HG02798 (cell line): ENCODE data around the gene SYNE4.
"Not testable (repeated sequence)": the region's sequence is repeated elsewhere in the genome, so short reads cannot be mapped to it uniquely, and the experiment has no call there.

Experiments used
- ATAC-seq: cut with Tn5 transposase; IDR thresholded peaks from one replicate; pipeline ENCODE4 v1.9.1; 2021; ENCODE audit warnings: mild to moderate bottlenecking; ENCODE audit not compliant: unreplicated experiment, poor library complexity

The SYNE4 gene

DNA sequence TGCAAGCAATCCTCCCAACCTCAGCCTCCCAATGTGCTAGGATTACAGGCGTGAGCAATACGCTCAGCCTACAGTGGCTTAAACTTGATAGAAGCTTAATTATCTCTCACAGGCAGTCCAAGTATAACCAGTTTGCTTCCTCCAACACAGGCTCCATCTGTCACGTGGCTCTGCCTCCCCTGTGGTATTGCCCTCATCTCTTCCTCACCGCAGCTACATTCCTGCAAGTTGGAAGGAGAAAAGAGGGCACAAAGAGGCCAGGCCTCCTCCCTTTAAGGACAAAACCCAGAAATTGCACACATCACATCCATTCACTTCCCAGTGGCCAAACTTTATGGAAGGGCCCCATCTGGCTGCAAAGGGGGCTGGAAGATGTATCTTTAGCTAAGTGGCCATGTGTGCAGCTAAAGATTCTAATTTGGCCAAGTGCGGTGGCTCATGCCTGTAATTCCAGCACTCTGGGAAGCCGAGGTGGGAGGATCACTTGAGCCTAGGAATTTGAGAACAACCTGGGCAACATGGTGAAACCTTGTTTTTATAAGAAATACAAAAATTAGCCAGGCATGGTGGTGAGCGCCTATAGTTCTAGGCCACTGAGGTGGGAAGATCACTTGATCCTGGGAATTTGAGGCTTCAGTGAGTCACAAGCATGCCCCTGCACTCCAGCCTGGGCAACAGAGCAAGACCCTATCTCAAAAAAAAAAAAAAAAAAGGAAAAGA, 16.7 kb downstream of the SYNE4 start:
- no peak for ATAC-seq

DNA sequence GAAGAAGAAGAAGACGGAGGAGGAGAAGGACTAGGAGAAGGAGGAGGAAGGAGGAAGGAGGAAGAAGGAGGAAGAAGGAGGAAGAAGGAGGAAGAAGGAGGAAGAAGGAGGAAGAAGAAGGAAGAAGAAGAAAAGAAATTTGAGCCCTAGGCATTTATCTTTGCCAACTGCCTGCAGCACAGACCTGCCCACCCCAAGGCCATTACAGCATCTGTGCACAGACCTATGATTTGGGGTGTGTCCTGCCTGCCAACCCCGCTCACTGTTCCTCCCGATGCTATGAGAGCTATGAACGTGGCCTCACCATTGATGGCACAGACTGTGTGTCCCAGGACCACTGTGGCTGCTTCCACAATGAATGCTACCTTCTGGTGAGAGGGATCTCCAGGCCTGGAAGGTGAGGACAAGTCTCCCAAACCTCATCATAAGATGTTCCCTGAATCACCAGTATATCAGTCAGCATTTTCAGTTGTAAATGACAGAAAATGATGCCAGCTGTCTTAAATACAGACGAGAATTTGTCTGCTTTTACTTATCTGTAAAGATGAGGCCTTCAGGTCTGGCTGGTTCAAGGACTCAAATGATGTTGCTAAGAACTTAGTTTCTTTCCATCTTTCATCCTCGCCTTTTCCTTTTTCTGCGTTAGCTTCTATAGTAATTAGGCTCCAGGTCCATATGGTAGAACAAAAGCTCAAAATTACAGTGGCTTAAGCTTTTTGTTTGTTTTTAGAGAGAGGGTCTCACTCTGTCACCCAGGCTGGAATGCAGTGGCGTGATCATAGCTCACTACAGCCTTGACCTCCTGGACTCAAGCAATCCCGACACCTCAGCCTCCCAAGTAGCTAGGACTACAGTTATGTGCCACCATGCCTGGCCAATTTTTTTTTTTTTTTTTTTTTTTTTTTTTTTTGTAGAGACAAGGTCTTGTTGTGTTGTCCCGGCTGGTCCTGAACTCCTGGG, 17.6 kb downstream of the SYNE4 start:
- no peak for ATAC-seq

- no peak for ATAC-seq
These were observed 18.5 kb downstream of the SYNE4 start for GRCh38 chr19:35990156-35990555.

- no peak for ATAC-seq
These were observed 19.8 kb downstream of the SYNE4 start for GRCh38 chr19:35988824-35989223.

GRCh38 chr19:35987571-35987896, 21.1 kb downstream of the SYNE4 start:
- ATAC-seq: no peak

DNA sequence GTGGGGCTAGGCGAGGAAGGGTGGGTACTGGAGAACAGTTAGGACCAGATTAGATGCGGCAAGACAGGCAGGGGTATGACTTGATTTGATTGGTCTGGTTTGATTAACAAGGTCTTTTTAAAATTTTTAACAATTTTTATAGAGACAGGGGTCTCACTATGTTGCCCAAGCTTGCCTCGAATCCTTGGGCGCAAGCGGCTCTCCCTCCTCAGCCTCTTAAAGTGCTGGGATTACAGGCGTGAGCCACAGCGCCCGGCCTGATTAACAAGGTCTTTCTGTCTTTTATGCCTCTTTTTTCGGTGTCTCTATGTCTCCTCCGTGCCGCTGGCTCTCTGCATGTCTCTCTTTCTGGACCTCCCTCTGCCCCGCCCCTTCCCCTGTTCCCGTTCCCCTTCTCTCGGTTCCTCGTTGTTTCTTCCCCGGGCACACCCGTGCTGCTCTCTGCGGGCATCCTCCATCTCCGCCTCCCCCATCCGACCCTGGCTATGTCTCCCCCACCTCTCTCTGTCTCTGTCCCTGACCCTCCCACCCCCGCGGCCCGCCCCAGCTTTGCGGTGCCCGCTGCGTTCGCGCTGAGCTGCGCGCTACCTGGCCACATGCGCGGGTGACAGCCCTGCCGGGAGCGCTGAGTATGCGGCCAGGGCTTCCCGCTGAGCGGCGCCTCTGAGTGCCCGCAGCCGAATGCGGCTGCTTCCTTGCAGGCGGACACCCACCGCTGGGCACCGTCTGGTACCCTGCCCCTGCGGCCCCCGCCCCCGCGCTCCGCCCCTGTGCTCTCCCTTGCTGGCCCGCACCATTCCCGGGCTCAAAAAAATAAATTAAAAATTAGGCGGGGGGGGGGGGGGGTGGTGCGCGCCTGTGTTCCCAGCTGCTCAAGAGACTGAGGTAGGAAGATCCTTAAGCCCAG, 21.7 kb downstream of the SYNE4 start:
- no peak for ATAC-seq

DNA sequence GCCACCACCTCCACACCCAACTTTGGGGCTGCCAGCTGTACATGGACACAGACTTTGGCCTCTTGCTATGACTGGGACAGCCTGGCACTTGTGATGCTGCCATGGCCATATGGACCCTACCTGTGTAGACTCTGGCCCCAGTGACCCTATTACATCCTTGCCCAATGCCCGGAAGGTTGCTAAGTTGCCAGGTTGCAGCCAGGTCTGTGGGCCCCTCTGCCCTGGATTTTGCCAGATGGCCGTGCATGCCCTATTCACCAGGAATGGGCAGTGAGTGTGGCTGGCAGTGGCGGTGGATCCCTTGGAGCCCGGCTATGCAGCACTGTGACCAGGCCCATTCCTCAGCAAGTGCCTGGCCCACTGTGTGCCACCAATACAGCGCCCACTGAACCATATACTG, 22.5 kb downstream of the SYNE4 start:
- ATAC-seq: no peak

DNA sequence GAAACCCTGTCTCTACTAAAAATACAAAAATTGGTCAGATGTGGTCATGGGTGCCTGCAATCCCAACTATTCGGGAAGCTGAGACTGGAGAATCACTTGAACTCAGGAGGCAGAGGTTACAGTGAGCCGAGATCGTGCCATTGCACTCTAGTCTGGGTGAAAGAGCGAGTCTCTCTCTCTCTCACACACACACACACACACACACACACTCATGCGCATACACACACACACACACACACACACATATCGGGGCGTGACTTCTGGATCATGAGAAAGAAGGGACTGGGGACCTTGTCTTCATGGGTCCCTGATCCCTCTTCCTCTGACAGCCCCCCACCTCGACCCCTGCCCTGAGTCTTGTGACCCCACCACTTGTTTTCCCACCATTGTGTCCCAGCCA, 25.4 kb downstream of the SYNE4 start:
- ATAC-seq: no peak

GRCh38 chr19:35980997-35981396, 27.6 kb downstream of the SYNE4 start:
- not testable (repeated sequence) for ATAC-seq

DNA sequence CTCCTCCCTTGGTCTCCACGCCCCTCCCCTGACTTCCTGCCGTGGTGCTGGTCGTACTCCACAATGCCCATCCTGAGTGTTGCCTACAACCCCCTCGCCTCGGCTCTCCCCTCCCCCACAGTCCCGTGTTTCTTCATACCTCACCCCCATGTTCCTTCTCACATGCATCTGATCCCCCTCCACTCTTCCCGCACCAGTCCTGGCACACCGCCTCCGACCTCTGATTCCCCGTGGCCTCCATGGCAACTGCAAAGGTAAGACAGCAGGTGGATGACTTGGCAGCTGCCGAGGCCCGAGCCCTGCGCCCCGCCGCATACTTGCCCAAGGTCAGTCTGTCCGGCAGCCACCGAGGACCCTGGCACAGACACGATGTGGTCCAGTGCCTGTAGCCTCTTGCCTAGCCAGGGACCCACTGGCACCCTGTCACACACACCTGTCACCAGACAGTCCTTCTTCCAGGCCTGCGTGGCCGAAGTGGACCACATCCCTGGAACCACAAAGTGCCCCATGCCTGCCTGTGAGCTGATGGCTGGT, 29.7 kb downstream of the SYNE4 start:
- ATAC-seq: no peak

DNA sequence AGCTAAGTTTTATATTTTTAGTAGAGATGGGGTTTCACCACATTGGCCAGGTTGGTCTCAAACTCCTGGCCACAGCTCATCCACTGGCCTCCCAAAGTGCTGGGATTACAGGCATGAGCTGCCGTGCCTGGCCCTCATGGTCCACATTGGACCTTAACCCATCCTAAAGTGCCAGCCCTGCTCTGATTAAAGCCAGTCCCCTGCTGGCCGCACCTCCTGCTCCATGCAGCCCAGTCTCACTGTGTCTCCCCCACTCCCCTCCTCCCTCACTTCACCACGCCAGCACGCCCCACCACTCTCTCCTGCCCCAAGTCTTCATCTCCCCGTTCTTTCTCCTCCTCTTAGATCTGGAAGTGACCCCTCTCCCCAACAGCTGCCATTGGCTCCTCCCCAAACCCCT, 30.3 kb downstream of the SYNE4 start:
- ATAC-seq: no peak

DNA sequence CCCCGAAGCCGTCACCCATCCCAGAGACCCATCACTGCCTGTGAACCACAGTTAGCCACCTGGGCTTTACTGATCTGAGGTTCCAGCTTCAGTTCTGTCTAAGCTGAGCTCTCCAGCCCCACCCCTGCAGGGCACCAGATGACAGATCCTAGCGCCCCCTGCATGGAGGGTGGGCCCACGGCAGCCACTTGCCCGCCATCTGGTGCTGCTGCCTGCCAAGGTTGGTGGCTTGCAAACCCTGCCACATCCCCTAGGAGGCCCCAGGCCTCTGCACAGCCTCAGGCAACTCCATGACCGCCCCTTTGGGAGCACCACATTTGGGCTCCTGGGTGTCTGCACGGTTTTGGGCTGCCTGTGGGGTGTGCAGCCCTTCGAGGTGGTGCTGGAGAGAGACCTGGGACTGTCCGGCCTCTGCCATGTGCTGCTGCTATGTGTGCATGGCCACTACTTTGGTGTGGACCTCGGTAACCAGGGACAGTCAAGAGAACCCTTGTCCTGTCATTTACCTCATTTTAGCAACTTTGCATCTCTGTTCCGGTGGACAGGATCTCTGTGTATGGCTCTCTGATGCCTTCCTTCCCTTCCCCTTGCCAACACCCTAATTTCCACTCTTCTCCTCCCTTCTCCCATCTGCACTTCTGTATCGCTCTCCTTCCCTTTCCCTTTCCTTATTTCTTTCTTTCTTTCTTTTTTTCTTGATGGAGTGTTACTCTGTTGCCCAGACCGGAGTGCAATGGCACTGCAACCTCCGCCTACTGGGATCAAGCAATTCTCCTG, 31.0 kb downstream of the SYNE4 start:
- ATAC-seq: no peak

- no peak for ATAC-seq
These were observed 32.9 kb downstream of the SYNE4 start for GRCh38 chr19:35975608-35976214.

DNA sequence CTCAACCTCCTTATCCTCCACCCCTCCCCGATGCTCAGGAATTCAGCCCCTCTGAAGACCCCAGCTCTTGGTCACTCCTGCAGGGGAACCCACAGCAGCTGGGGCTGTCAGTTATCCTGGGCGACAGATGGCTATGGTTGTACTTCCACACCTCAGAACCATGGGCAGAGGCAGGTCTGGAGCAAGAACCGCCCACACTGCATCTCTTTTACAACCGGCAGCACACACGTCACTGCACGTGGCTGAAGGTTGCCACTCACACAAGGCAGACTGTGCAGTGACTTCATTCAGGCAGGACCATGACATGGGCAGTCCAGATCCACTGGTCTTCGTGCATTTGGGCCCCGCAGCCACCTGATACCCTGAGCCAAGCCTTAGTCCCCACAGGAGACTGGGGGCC, 35.1 kb downstream of the SYNE4 start:
- no peak for ATAC-seq

GRCh38 chr19:35966771-35967170, 41.8 kb downstream of the SYNE4 start:
- no peak for ATAC-seq

GRCh38 chr19:35963514-35963913, 45.1 kb downstream of the SYNE4 start:
- ATAC-seq: no peak

- no peak for ATAC-seq
These were observed 48.1 kb downstream of the SYNE4 start for GRCh38 chr19:35960432-35960972.

GRCh38 chr19:35959968-35960320, 48.7 kb downstream of the SYNE4 start:
- no peak for ATAC-seq
